Middle frontal gyrus (tissue), 1 donor: ENCODE data around the gene WDR33.
"Not testable (repeated sequence)": the region's sequence is repeated elsewhere in the genome, so short reads cannot be mapped to it uniquely, and the experiment has no call there.

ENCODE experiments used
- DNase-seq: peaks from one replicate; pipeline ENCODE4 v3.0.0-alpha.2; 2015; ENCODE audit warnings: low spot score; ENCODE audit errors: extremely low spot score

WDR33 gene

GRCh38 chr2:127810619-127811396 is at the start of gene WDR33:
Gene WDR33 (minus strand): TSS chr2:127811171. CDS start chr2:127770981, 40,190 bp downstream.
- DNase-seq, result peak; percentile 85

- no peak for DNase-seq
Measured at GRCh38 chr2:127860130-127860529, 49.2 kb upstream of the WDR33 start.

GRCh38 chr2:127859712-127860085 is 48.7 kb upstream of the WDR33 start:
- DNase-seq, result no peak

- DNase-seq, result no peak
Measured at GRCh38 chr2:127857265-127857808, 46.4 kb upstream of the WDR33 start.

GRCh38 chr2:127853671-127854070 is 42.7 kb upstream of the WDR33 start:
- DNase-seq, result no peak

GRCh38 chr2:127852388-127852787 is 41.4 kb upstream of the WDR33 start:
- no peak for DNase-seq

GRCh38 chr2:127847931-127848330 is 37.0 kb upstream of the WDR33 start:
- DNase-seq, result no peak

- no peak for DNase-seq
Measured at GRCh38 chr2:127844973-127845372, 34.0 kb upstream of the WDR33 start.

GRCh38 chr2:127843677-127844076 is 32.7 kb upstream of the WDR33 start:
- no peak for DNase-seq

- no peak for DNase-seq
Measured at GRCh38 chr2:127841466-127842178, 30.7 kb upstream of the WDR33 start.

- no peak for DNase-seq
Measured at GRCh38 chr2:127840893-127841292, 29.9 kb upstream of the WDR33 start.

GRCh38 chr2:127834951-127835350 is 24.0 kb upstream of the WDR33 start:
- DNase-seq, result no peak

GRCh38 chr2:127829845-127830246 is 18.9 kb upstream of the WDR33 start:
- DNase-seq, result no peak

GRCh38 chr2:127826708-127827107 is 15.7 kb upstream of the WDR33 start:
- DNase-seq, result not testable (repeated sequence)

- DNase-seq, result no peak
Measured at GRCh38 chr2:127826047-127826446, 15.1 kb upstream of the WDR33 start.

GRCh38 chr2:127820080-127820668 is 9.2 kb upstream of the WDR33 start:
- DNase-seq, result no peak

- no peak for DNase-seq
Measured at GRCh38 chr2:127818794-127819425, 7.9 kb upstream of the WDR33 start.

- DNase-seq, result no peak
Measured at GRCh38 chr2:127818241-127818640, 7.3 kb upstream of the WDR33 start.

- no peak for DNase-seq
Measured at GRCh38 chr2:127814677-127815076, 3.7 kb upstream of the WDR33 start.

- DNase-seq, result not testable (repeated sequence)
Measured at GRCh38 chr2:127812441-127812840, 1.5 kb upstream of the WDR33 start.
